Suprapubic skin (tissue), 4 donors: ENCODE data around the gene NSUN3. TPM values are rescaled to one million over a fixed set of nuclear protein-coding genes. Genes with fewer than 3 reads are reported as not detected.
"Not testable (repeated sequence)": the region's sequence is repeated elsewhere in the genome, so short reads cannot be mapped to it uniquely, and the experiment has no call there.

Experiments
- DNase-seq, 2 donors: peaks; one replicate each; pipeline ENCODE4 v3.0.0-alpha.2; 2019; ENCODE audit warnings: low spot score in 2 of 2
- H3K27ac ChIP-seq: fragments of 200-600 bp; sonication (generic); one replicate; pipeline ENCODE4 v1.5.1; 2019
- H3K27me3 ChIP-seq: fragments of 200-600 bp; sonication (generic); one replicate; pipeline ENCODE4 v1.5.1; 2019
- H3K36me3 ChIP-seq: fragments of 200-600 bp; sonication (generic); one replicate; pipeline ENCODE4 v1.5.1; 2019
- H3K4me1 ChIP-seq: fragments of 200-600 bp; sonication (generic); one replicate; pipeline ENCODE4 v1.5.1; 2019
- H3K4me3 ChIP-seq: fragments of 200-600 bp; sonication (generic); one replicate; pipeline ENCODE4 v1.5.1; 2019; ENCODE audit warnings: mild to moderate bottlenecking
- H3K9me3 ChIP-seq: fragments of 200-600 bp; sonication (generic); one replicate; pipeline ENCODE4 v1.5.1; 2019
- EP300 ChIP-seq: sonication (generic); formaldehyde crosslinking; IDR thresholded peaks from one replicate; pipeline ENCODE4 v1.6.1; 2017; ENCODE audit warnings: antibody characterized with exemption
- POLR2A ChIP-seq, 2 donors: fragments of 450-650 bp; IDR thresholded peaks; one replicate each; pipeline ENCODE4 v1.6.1; 2017; ENCODE audit warnings: antibody characterized with exemption in 2 of 2, mild to moderate bottlenecking in 2 of 2, moderate library complexity in 2 of 2
- POLR2AphosphoS5 ChIP-seq, 3 donors: sonication (generic); formaldehyde crosslinking; IDR thresholded peaks; one replicate each; pipeline ENCODE4 v1.6.1; 2017; ENCODE audit warnings: antibody characterized with exemption in 3 of 3
- WGBS: methylation state at CpG from one replicate; pipeline ENCODE4 v1.1.5; 2018; 5-methylcytosine and 5-hydroxymethylcytosine counted together
- total RNA-seq, 4 donors: library from RNA; depleted of rRNA; stranded (reverse); fragments of >200 nt; gene quantifications; one replicate each; pipeline ENCODE4 v1.1.0, GENCODE V29; 2016
- TF ChIP-seq, protein P1 (sequence below), 2 donors: fragments of 200-600 bp in 1 of 2; fragments of 450-650 bp in 1 of 2; sonication (generic) in 1 of 2; IDR thresholded peaks; one replicate each; pipeline ENCODE4 v1.5.1; 2016 to 2019; ENCODE audit warnings: antibody characterized with exemption in 2 of 2, mild to moderate bottlenecking in 1 of 2, moderate library complexity in 1 of 2

NSUN3 gene
- total RNA-seq, 4 donors from 2014 or later = 6.8 to 18.6 (median 8.9) TPM

DNA sequence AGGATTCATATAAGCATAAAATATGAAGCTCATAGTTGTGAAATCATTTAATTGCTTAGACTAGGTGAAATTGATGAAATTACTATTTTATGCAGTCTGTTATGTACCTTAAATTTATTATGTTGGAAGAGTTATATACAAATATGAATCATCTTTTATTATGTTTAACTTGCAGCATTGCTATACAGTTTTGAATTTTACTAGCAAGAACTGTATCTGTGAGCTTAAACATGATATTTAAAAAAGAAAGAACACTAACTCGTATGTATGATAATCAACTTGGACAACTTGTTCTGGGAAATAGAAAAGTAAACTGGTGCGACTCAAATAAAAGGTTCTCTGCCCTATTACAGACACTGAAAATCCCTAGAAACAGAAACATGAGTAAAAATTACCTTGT, 36.2 kb upstream of the NSUN3 start:
- TF ChIP-seq, protein P1, sequence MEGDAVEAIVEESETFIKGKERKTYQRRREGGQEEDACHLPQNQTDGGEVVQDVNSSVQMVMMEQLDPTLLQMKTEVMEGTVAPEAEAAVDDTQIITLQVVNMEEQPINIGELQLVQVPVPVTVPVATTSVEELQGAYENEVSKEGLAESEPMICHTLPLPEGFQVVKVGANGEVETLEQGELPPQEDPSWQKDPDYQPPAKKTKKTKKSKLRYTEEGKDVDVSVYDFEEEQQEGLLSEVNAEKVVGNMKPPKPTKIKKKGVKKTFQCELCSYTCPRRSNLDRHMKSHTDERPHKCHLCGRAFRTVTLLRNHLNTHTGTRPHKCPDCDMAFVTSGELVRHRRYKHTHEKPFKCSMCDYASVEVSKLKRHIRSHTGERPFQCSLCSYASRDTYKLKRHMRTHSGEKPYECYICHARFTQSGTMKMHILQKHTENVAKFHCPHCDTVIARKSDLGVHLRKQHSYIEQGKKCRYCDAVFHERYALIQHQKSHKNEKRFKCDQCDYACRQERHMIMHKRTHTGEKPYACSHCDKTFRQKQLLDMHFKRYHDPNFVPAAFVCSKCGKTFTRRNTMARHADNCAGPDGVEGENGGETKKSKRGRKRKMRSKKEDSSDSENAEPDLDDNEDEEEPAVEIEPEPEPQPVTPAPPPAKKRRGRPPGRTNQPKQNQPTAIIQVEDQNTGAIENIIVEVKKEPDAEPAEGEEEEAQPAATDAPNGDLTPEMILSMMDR (IDR thresholded peaks at IDR 0.05) = no peak
- TF ChIP-seq POLR2AphosphoS5 (IDR thresholded peaks at IDR 0.05) (no peak), POLR2A (IDR thresholded peaks at IDR 0.05) (no peak), EP300 (no peak)
- no peak overlapping the region for H3K4me3 ChIP-seq
- no peaks in the 10 kb centered on the region for H3K27me3 ChIP-seq
- peaks cover 4% of the 10 kb centered on the region for H3K4me1 ChIP-seq
- H3K36me3 ChIP-seq = no peaks in the 10 kb centered on the region
- no peak overlapping the region for H3K27ac ChIP-seq
- no peak for DNase-seq
- 52% methylated on average over 2 of the region's 2 CpGs for WGBS
- no peaks in the 10 kb centered on the region for H3K9me3 ChIP-seq

DNA sequence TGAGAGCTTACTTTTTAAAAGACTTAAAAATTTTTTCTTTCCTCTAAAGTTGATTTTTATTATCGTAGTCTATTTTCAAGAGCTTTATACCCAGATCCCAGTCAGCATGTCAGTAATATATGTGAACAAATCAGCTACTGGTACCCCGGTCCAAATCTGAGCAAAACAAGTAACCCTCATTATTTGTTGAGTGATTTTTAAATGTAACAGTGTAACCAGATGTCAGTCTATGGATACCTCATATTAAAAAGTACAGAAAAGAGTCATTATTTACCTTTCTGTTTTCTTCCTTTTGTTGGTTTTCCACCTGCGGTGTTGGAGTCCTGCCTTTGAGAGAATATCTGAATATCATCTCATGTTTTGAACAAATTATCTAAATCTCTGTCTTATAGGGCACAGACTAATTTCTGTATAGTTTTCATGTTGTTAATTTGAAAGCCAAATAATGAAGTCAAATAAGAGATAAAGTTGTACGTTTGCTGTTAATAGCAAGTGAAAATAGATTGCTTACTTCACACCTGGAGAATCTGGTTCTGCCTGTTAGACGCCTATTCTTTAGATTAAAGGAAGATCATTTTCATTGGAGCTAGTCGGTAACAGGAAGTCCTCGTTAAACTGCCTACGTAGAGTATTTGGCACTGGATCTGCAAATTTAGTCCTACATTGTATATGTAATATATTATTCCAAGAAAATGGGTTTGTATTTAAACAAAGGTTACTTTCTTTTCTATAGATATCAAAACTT, 34.6 kb upstream of the NSUN3 start, which contains the start of gene STX19:
STX19 (minus strand) TSS at position 505 of the 745 bp plus-strand sequence. CDS start 13,328 bp downstream, outside the sequence.
- TF ChIP-seq, protein P1 (IDR thresholded peaks at IDR 0.05) = no peak
- no peak for TF ChIP-seq EP300
- TF ChIP-seq POLR2AphosphoS5 (IDR thresholded peaks at IDR 0.05) = no peak
- no peak for TF ChIP-seq POLR2A (IDR thresholded peaks at IDR 0.05)
- Histone ChIP-seq H3K4me1 (peaks cover 4% of the 10 kb centered on the region), H3K9me3 (no peaks in the 10 kb centered on the region), H3K4me3 (peak within 1 kb of the TSS; percentile 32), H3K36me3 (no peaks in the 10 kb centered on the region), H3K27ac (peak within 1 kb of the TSS; percentile 22), H3K27me3 (no peaks in the 10 kb centered on the region)
- no peak for DNase-seq
- WGBS = 48% methylated on average over 8 of the region's 8 CpGs

- TF ChIP-seq EP300 = no peak
- TF ChIP-seq POLR2A (IDR thresholded peaks at IDR 0.05) = no peak
- TF ChIP-seq POLR2AphosphoS5 (IDR thresholded peaks at IDR 0.05) = no peak
- TF ChIP-seq, protein P1 (IDR thresholded peaks at IDR 0.05) = peak in 1 of 2 donors; percentile 14
- Histone ChIP-seq H3K4me1 (no peaks in the 10 kb centered on the region), H3K27me3 (no peaks in the 10 kb centered on the region), H3K27ac (no peak overlapping the region), H3K36me3 (peaks cover 7% of the 10 kb centered on the region), H3K4me3 (no peak overlapping the region), H3K9me3 (no peaks in the 10 kb centered on the region)
- 79% methylated on average over 3 of the region's 3 CpGs for WGBS
- DNase-seq = no peak
Measured at GRCh38 chr3:94036909-94037507, 25.9 kb upstream of the NSUN3 start.

- H3K4me1 ChIP-seq = no peaks in the 10 kb centered on the region
- WGBS = 86% methylated on average over 1 of the region's 1 CpG
- no peak overlapping the region for H3K4me3 ChIP-seq
- H3K9me3 ChIP-seq = no peaks in the 10 kb centered on the region
- TF ChIP-seq, protein P1 (IDR thresholded peaks at IDR 0.05) = no peak
- TF ChIP-seq EP300 = no peak
- no peak for TF ChIP-seq POLR2A (IDR thresholded peaks at IDR 0.05)
- no peak for TF ChIP-seq POLR2AphosphoS5 (IDR thresholded peaks at IDR 0.05)
- no peaks in the 10 kb centered on the region for H3K27me3 ChIP-seq
- H3K36me3 ChIP-seq = peaks cover 23% of the 10 kb centered on the region
- no peak overlapping the region for H3K27ac ChIP-seq
- no peak for DNase-seq
Measured at GRCh38 chr3:94043285-94043684, 19.6 kb upstream of the NSUN3 start.

DNA sequence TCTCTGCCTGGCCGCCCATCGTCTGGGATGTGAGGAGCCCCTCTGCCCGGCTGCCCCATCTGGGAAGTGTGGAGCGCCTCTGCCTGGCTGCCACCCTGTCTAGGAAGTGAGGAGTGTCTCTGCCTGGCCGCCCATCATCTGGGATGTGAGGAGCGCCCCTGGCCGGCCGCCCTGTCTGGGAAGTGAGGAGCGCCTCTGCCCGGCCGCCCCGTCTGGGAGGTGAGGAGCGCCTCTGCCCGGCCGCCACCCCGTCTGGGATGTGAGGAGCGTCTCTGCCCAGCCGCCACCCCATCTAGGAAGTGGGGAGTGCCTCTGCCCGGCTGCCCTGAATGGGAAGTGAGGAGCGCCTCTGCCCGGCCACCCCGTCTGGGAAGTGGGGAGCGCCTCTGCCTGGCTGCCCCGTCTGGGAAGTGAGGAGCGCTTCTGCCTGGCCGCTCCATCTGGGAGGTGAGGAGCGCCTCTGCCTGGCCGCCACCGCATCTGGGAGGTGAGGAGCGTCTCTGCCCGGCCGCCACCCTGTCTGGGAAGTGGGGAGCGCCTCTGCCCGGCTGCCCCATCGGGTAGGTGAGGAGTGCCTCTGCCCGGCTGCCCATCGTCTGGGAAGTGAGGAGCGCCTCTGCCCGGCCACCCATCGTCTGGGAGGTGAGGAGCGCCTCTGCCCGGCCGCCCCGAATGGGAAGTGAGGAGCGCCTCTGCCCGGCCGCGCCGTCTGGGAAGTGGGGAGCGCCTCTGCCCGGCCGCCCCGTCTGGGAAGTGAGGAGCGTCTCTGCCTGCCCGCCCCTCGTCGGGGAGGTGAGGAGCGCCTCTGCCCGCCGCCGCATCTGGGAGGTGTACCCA, 18.5 kb upstream of the NSUN3 start:
- DNase-seq, H3K4me3 ChIP-seq, H3K27me3 ChIP-seq, H3K9me3 ChIP-seq, H3K4me1 ChIP-seq, H3K27ac ChIP-seq: not testable (repeated sequence)
- H3K36me3 ChIP-seq = peaks cover 23% of the 10 kb centered on the region
- WGBS = 96% methylated on average over 33 of the region's 61 CpGs
